Panc1 (cell line): Measurements from ENCODE around the gene BCL2. TPM values are rescaled to one million over a fixed set of nuclear protein-coding genes. Genes with fewer than 3 reads are reported as not detected.

Experiments
- ATAC-seq: fragments of 200-7000 bp; cut with Tn5 transposase; 2 replicates; pipeline ENCODE4 v1.9.1; 2020; ENCODE audit warnings: mild to moderate bottlenecking, moderate library complexity
- BruUV-seq: library from RNA; stranded (reverse); fragments of 400-500 nt; replicated peaks from 2 replicates; lab custom pipeline; 2021; lab: Mats Ljungman, UMichigan
- CTCF ChIA-PET: fragments of 300-600 bp; sonication (Branson Sonifier 250); formaldehyde crosslinking; loops from one replicate; lab custom pipeline; 2022; ENCODE audit warnings: antibody characterized with exemption; lab: Charles Lee
- POLR2A ChIA-PET: fragments of 300-600 bp; sonication (Branson Sonifier 250); formaldehyde crosslinking; loops from one replicate; lab custom pipeline; 2022; ENCODE audit warnings: antibody characterized with exemption; lab: Charles Lee
- DNase-seq: peaks from one replicate; pipeline ENCODE4 v3.0.0-alpha.2; 2010; ENCODE audit warnings: low read depth, low spot score
- H3K27ac ChIP-seq: 2 replicates; pipeline ENCODE4 v1.5.1; 2011; ENCODE audit warnings: mild to moderate bottlenecking, low read length, inconsistent platforms
- H3K27me3 ChIP-seq: fragments of 200-500 bp; sonication (Bioruptor generic); 2 replicates; pipeline ENCODE4 v1.6.0; 2014; ENCODE audit warnings: low read length, inconsistent platforms; ENCODE audit not compliant: control insufficient read depth, insufficient read depth
- H3K36me3 ChIP-seq: fragments of 200-500 bp; sonication (Bioruptor generic); 2 replicates; pipeline ENCODE4 v1.5.1; 2014; ENCODE audit warnings: inconsistent platforms, mild to moderate bottlenecking, low read length, moderate library complexity; ENCODE audit not compliant: control insufficient read depth, insufficient read depth
- H3K4me1 ChIP-seq: 2 replicates; pipeline ENCODE4 v1.5.1; 2011; ENCODE audit warnings: inconsistent platforms, mild to moderate bottlenecking, low read length, moderate library complexity; ENCODE audit not compliant: control insufficient read depth, insufficient read depth
- H3K4me3 ChIP-seq, 2 experiments: 2 replicates each; pipeline ENCODE4 v1.5.1; 2011 to 2012; ENCODE audit warnings: low read depth in 2 of 2, low read length in 2 of 2, mild to moderate bottlenecking in 2 of 2, inconsistent platforms in 1 of 2, moderate library complexity in 1 of 2
- H3K9me3 ChIP-seq: fragments of 200-500 bp; sonication (Bioruptor generic); 2 replicates; pipeline ENCODE4 v1.5.1; 2014; ENCODE audit warnings: low read depth, mild to moderate bottlenecking, inconsistent platforms, low read length, moderate library complexity; ENCODE audit not compliant: control insufficient read depth, insufficient read depth
- POLR2AphosphoS5 ChIP-seq: IDR thresholded peaks from 2 replicates; pipeline ENCODE4 v1.6.1; 2012; ENCODE audit warnings: mild to moderate bottlenecking, low read depth, low read length, moderate library complexity
- SIN3A ChIP-seq: IDR thresholded peaks from 2 replicates; pipeline ENCODE4 v1.6.1; 2012; ENCODE audit warnings: low read depth, mild to moderate bottlenecking, low read length, moderate library complexity, borderline replicate concordance; ENCODE audit not compliant: insufficient read depth
- TCF7L2 ChIP-seq: IDR thresholded peaks from 2 replicates; pipeline ENCODE4 v1.6.1; 2011; ENCODE audit warnings: mild to moderate bottlenecking, low read depth, low read length, inconsistent platforms
- in situ Hi-C: cut with HindIII; loops from 2 replicates; pipeline ENCODE4 v1.10.0; 2016; ENCODE audit warnings: low sequenced_read_pairs, low pct_unique_long_range_greater_than_20kb
- intact Hi-C: fragments of 100-400 bp; cut with micrococcal nuclease; formaldehyde crosslinking; loops from one replicate; pipeline ENCODE4 v1.10.0; 2022; ENCODE audit not compliant: unreplicated experiment
- total RNA-seq: library from RNA; stranded (reverse); gene quantifications from one replicate; pipeline ENCODE4 v1.2.1, GENCODE V29; 2021; ENCODE audit not compliant: unreplicated experiment
- TF ChIP-seq, protein P1 (sequence below): fragments of 450-650 bp; IDR thresholded peaks from 2 replicates; pipeline ENCODE4 v1.5.1; 2017; ENCODE audit warnings: mild to moderate bottlenecking
- TF ChIP-seq, protein P2 (sequence below), 2 experiments: IDR thresholded peaks; 2 replicates each; pipeline ENCODE4 v1.6.1; 2011 to 2012; ENCODE audit warnings: low read depth in 2 of 2, control low read depth in 1 of 2, low read length in 1 of 2, mild to moderate bottlenecking in 1 of 2, moderate library complexity in 1 of 2; ENCODE audit not compliant: insufficient read depth in 1 of 2

The BCL2 gene
- total RNA-seq, 1 experiment from 2014 or later: 0.72 TPM

DNA sequence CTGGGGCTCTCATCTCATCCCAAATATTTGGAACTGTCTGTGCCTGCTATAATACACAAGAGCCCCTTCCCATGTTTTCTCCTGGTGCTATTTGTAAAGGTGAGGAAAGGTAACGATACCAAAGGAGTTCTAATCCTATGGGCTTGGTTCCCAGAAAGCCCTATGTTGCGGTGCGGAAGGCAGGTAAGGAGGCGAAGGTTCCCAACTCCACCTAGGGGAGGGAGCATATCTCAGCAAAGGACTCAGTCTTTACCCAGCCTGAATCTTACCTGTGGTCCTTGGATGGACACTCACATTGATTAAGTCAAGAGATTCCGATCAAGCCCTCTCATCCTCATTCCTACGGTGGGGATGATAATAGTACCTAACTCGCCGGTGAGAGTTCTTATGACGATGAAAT, 140.1 kb downstream of the BCL2 start:
- H3K4me3 ChIP-seq: no peak overlapping the region
- H3K36me3 ChIP-seq: no peaks in the 10 kb centered on the region
- DNase-seq (no peak), ATAC-seq (no peak)
- intact Hi-C loops: no loop called here
- in situ Hi-C loops: no loop called here
- no peak overlapping the region for H3K27ac ChIP-seq
- ChIA-PET POLR2A (no interaction called here), CTCF (no interaction called here)
- H3K4me1 ChIP-seq: no peaks in the 10 kb centered on the region
- H3K9me3 ChIP-seq: no peaks in the 10 kb centered on the region
- TF ChIP-seq, protein P1, sequence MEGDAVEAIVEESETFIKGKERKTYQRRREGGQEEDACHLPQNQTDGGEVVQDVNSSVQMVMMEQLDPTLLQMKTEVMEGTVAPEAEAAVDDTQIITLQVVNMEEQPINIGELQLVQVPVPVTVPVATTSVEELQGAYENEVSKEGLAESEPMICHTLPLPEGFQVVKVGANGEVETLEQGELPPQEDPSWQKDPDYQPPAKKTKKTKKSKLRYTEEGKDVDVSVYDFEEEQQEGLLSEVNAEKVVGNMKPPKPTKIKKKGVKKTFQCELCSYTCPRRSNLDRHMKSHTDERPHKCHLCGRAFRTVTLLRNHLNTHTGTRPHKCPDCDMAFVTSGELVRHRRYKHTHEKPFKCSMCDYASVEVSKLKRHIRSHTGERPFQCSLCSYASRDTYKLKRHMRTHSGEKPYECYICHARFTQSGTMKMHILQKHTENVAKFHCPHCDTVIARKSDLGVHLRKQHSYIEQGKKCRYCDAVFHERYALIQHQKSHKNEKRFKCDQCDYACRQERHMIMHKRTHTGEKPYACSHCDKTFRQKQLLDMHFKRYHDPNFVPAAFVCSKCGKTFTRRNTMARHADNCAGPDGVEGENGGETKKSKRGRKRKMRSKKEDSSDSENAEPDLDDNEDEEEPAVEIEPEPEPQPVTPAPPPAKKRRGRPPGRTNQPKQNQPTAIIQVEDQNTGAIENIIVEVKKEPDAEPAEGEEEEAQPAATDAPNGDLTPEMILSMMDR: no peak
- TF ChIP-seq SIN3A: no peak
- TF ChIP-seq, protein P2, sequence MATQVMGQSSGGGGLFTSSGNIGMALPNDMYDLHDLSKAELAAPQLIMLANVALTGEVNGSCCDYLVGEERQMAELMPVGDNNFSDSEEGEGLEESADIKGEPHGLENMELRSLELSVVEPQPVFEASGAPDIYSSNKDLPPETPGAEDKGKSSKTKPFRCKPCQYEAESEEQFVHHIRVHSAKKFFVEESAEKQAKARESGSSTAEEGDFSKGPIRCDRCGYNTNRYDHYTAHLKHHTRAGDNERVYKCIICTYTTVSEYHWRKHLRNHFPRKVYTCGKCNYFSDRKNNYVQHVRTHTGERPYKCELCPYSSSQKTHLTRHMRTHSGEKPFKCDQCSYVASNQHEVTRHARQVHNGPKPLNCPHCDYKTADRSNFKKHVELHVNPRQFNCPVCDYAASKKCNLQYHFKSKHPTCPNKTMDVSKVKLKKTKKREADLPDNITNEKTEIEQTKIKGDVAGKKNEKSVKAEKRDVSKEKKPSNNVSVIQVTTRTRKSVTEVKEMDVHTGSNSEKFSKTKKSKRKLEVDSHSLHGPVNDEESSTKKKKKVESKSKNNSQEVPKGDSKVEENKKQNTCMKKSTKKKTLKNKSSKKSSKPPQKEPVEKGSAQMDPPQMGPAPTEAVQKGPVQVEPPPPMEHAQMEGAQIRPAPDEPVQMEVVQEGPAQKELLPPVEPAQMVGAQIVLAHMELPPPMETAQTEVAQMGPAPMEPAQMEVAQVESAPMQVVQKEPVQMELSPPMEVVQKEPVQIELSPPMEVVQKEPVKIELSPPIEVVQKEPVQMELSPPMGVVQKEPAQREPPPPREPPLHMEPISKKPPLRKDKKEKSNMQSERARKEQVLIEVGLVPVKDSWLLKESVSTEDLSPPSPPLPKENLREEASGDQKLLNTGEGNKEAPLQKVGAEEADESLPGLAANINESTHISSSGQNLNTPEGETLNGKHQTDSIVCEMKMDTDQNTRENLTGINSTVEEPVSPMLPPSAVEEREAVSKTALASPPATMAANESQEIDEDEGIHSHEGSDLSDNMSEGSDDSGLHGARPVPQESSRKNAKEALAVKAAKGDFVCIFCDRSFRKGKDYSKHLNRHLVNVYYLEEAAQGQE (IDR thresholded peaks at IDR 0.05; ENCODE audit: insufficient read depth in 1 of 2, low read depth in 2 of 2, low read length in 1 of 2): no peak
- no peak for TF ChIP-seq TCF7L2
- no peak for TF ChIP-seq POLR2AphosphoS5
- no peaks in the 10 kb centered on the region; the same call in 1 of the 2 replicates for H3K27me3 ChIP-seq
- no TSS peak for BruUV-seq

DNA sequence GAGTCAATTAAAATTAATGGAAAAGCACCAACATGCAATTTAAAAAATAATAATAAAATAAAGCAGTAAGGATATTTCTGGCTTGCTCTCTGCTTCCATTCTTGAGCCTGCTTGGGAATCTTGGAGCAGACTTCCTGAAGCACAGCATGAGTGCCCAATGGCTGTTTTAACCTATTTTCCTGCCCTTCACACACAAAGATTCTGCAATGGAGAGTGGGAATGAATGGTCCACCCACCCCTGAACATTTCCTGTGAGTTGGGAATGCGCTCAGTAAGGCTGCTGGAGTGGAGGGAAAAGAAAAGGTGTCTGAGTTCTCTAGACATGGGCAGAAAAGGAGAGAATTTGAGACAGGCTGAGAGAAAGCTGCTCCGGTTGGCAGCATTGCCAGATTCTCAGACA, 140.6 kb downstream of the BCL2 start:
- no TSS peak for BruUV-seq
- Histone ChIP-seq H3K27ac (no peak overlapping the region), H3K4me1 (no peaks in the 10 kb centered on the region), H3K36me3 (no peaks in the 10 kb centered on the region), H3K27me3 (no peaks in the 10 kb centered on the region; the same call in 1 of the 2 replicates), H3K4me3 (no peak overlapping the region), H3K9me3 (no peaks in the 10 kb centered on the region)
- ChIA-PET POLR2A (no interaction called here), CTCF (no interaction called here)
- ATAC-seq (no peak), DNase-seq (no peak)
- TF ChIP-seq, protein P1: no peak
- TF ChIP-seq, protein P2 (IDR thresholded peaks at IDR 0.05; ENCODE audit: insufficient read depth in 1 of 2, low read depth in 2 of 2, low read length in 1 of 2): no peak
- TF ChIP-seq POLR2AphosphoS5: no peak
- TF ChIP-seq SIN3A: no peak
- TF ChIP-seq TCF7L2: no peak
- intact Hi-C loops (no loop called here), in situ Hi-C loops (no loop called here)
